ENCODE measurements around the gene LZIC. TPM values are rescaled to one million over a fixed set of nuclear protein-coding genes. Genes with fewer than 3 reads are reported as not detected.

Gene LZIC
- total and polyA plus RNA-seq, 2 of the 8 experiments (the other 6 are each of a cell fraction or from before 2014, with no cell fraction given) = 4.8 to 20.3 TPM

DNA sequence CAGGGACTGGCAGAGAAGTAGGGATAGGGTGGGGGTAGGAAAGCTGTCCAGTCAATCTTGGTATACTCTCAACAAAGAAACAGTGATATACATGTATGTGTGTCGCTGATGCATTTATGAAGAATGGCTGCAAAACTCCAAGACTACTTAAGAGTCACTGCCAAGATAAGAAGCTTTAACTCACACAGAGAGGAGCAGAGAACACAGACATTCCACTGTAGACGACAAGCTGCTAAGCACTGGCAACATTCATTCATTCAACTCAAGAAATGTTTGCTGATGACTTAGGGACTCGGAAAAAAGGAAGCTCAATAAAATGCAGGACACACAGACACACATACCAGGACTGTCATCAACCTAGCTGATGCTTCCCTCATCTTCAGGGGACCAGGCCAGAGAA lies 38.6 kb downstream of the LZIC start:
- Histone ChIP-seq H3K14ac (ENCODE audit: insufficient read length) (no peak overlapping the region), H3K79me1 (ENCODE audit: low read depth, low read length) (peaks cover 13% of the 10 kb centered on the region), H2AFZ (ENCODE audit: low read length) (no peak overlapping the region), H2AK5ac (ENCODE audit: low read depth, low read length) (no peak overlapping the region), H3K4me1 (replicated peaks in 1 of 4; ENCODE audit: control insufficient read depth in 3 of 4, insufficient read depth in 4 of 4, low read length in 3 of 4) (peaks cover 2 to 6% (median 4%) of the 10 kb centered on the region in 4 experiments; a peak in 5 of 7 replicates), H3K27ac (ENCODE audit: low read depth, low read length) (no peak overlapping the region), H3K18ac (ENCODE audit: extremely low read depth, low read length) (no peak overlapping the region), H3K27me3 (replicated peaks in 1 of 4; ENCODE audit: control insufficient read depth in 3 of 4, extremely low read depth in 1 of 4, insufficient read depth in 3 of 4, low read length in 3 of 4) (no peaks in the 10 kb centered on the region), H4K5ac (ENCODE audit: insufficient read length, low read depth, low read length) (no peak overlapping the region), H3K23me2 (ENCODE audit: low read depth, low read length) (peaks cover 5% of the 10 kb centered on the region; the same call in 1 of the 2 replicates), H3K36me3 (ENCODE audit: control insufficient read depth in 2 of 4, insufficient read depth in 4 of 4, low read length in 3 of 4) (no peaks in the 10 kb centered on the region), H2BK12ac (ENCODE audit: low read depth, low read length) (no peak overlapping the region), H2BK15ac (ENCODE audit: low read length) (no peak overlapping the region), H4K20me1 (replicated peaks in 1 of 2; ENCODE audit: control insufficient read depth in 1 of 2, insufficient read depth in 2 of 2, low read length in 2 of 2) (peaks cover 0 to 7% of the 10 kb centered on the region in 2 experiments), H3K4me2 (ENCODE audit: insufficient read depth in 1 of 2, low read depth in 2 of 2, low read length in 2 of 2) (no peak overlapping the region), H3K9ac (replicated peaks in 1 of 4; ENCODE audit: extremely low read depth in 1 of 4, low read depth in 3 of 4, low read length in 3 of 4) (no peak overlapping the region), H3K56ac (replicated peaks; ENCODE audit: insufficient read length, low read depth, low read length) (no peak overlapping the region), H4K91ac (replicated peaks; ENCODE audit: insufficient read length, low read length) (no peak overlapping the region), H2BK120ac (replicated peaks; ENCODE audit: low read depth, low read length) (no peak overlapping the region), H3K9me3 (ENCODE audit: insufficient read depth in 2 of 2, low read depth in 1 of 2, low read length in 1 of 2) (no peaks in the 10 kb centered on the region), H2BK20ac (ENCODE audit: low read length) (no peak overlapping the region), H3K23ac (ENCODE audit: insufficient read length) (no peak overlapping the region), H3K4me3 (ENCODE audit: extremely low read depth in 1 of 4, insufficient read depth in 2 of 4, low read depth in 3 of 4, low read length in 4 of 4) (no peak overlapping the region), H4K8ac (ENCODE audit: extremely low read depth, insufficient read depth, low read length) (no peak overlapping the region), H2BK5ac (ENCODE audit: low read depth, low read length) (no peak overlapping the region), H3K4ac (replicated peaks; ENCODE audit: insufficient read length, low read depth, low read length) (no peak overlapping the region), H3K79me2 (ENCODE audit: control insufficient read depth in 1 of 2, insufficient read depth in 2 of 2, low read length in 2 of 2) (peaks cover 7 to 34% of the 10 kb centered on the region in 2 experiments; a peak in 2 of 4 replicates)
- no peak for DNase-seq (ENCODE audit: low read depth in 1 of 2, low spot score in 2 of 2)
- no peak for FAIRE-seq
- WGBS, 2 experiments (ENCODE audit: extremely low coverage in 1 of 2, insufficient coverage in 1 of 2, insufficient read length in 1 of 2, insufficient replicate concordance in 2 of 2, low coverage in 1 of 2, low lambda C conversion rate in 2 of 2, missing lambda C conversion rate in 1 of 2) = 90% methylated on average over 3 of the region's 3 CpGs; no CpG with 5 or more reads in 1 of the 2 experiments
- CTCF ChIA-PET (ENCODE audit: partially characterized antibody) = interaction anchor here (0.6 to 3.3 kb wide), 10 partner anchors 10 to 1458 kb away, joined by 3 to 13 read pairs (median 4); no protein-coding TSS in a partner anchor
- POLR2A ChIA-PET (ENCODE audit: partially characterized antibody) = interaction anchor here (0.9 to 1.4 kb wide), 3 partner anchors 15 to 21 kb away, joined by 3 to 5 read pairs (median 4); no protein-coding TSS in a partner anchor
- TF ChIP-seq, protein P1, sequence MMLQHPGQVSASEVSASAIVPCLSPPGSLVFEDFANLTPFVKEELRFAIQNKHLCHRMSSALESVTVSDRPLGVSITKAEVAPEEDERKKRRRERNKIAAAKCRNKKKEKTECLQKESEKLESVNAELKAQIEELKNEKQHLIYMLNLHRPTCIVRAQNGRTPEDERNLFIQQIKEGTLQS (IDR thresholded peaks at IDR 0.05; ENCODE audit: insufficient read depth, low read depth, low read length) = no peak
- TF ChIP-seq KDM4A (IDR thresholded peaks at IDR 0.05; ENCODE audit: low read depth, low read length, severe bottlenecking) (no peak), GABPA (IDR thresholded peaks at IDR 0.05; ENCODE audit: borderline replicate concordance, insufficient read depth, low read length) (no peak), HDAC2 (IDR thresholded peaks at IDR 0.05; ENCODE audit: borderline replicate concordance in 1 of 2, low read depth in 2 of 2, low read length in 2 of 2) (no peak), NRF1 (IDR thresholded peaks at IDR 0.05; ENCODE audit: low read depth, low read length) (no peak), YY1 (IDR thresholded peaks at IDR 0.05; ENCODE audit: low read depth, low read length) (no peak), TAF7 (optimal IDR thresholded peaks at IDR 0.05; ENCODE audit: borderline replicate concordance, low read depth, low read length) (no peak), GTF2F1 (IDR thresholded peaks at IDR 0.05; ENCODE audit: borderline replicate concordance, low read depth, low read length) (no peak), HDAC6 (IDR thresholded peaks at IDR 0.05; ENCODE audit: low read depth, low read length) (no peak), RFX5 (IDR thresholded peaks at IDR 0.05; ENCODE audit: borderline replicate concordance, low read depth, low read length) (no peak), BACH1 (IDR thresholded peaks at IDR 0.05; ENCODE audit: low read length) (no peak), SAP30 (IDR thresholded peaks at IDR 0.05; ENCODE audit: insufficient read depth, insufficient replicate concordance, low read length) (no peak), TAF1 (IDR thresholded peaks at IDR 0.05; ENCODE audit: low read depth, low read length) (no peak)
